HepG2 (cell line): ENCODE measurements around the gene LAMC3. TPM values are rescaled to one million over a fixed set of nuclear protein-coding genes. Genes with fewer than 3 reads are reported as not detected.

Experiments used
- HNRNPLL ChIP-seq: fragments of 200-400 bp; formaldehyde crosslinking; IDR thresholded peaks from 2 replicates; pipeline ENCODE4 v1.6.1; 2017; ENCODE audit warnings: mild to moderate bottlenecking, low read depth, low read length; ENCODE audit not compliant: poor library complexity, severe bottlenecking
- IKZF4 ChIP-seq: sonication (generic); formaldehyde crosslinking; IDR thresholded peaks from 2 replicates; pipeline ENCODE4 v1.5.1; 2020; ENCODE audit warnings: borderline replicate concordance, mild to moderate bottlenecking, low read depth, missing genetic modification reagents; ENCODE audit errors: not compliant biosample characterization
- MLX ChIP-seq: IDR thresholded peaks from 2 replicates; pipeline ENCODE4 v1.6.1; 2016
- MXI1 ChIP-seq: IDR thresholded peaks from 3 replicates; pipeline ENCODE4 v1.6.1; 2012; ENCODE audit warnings: low read depth, low read length, inconsistent platforms, borderline replicate concordance
- PAX8 ChIP-seq: sonication (generic); formaldehyde crosslinking; IDR thresholded peaks from 2 replicates; pipeline ENCODE4 v1.8.0; 2022; ENCODE audit warnings: mild to moderate bottlenecking, missing genetic modification reagents, borderline replicate concordance
- PHF5A ChIP-seq: IDR thresholded peaks from one replicate; pipeline ENCODE4 v1.6.1; 2018; ENCODE audit warnings: low read depth, missing genetic modification reagents; ENCODE audit not compliant: unreplicated experiment
- RBM22 ChIP-seq: fragments of 200-400 bp; formaldehyde crosslinking; optimal IDR thresholded peaks from 2 replicates; pipeline ENCODE3; 2017; ENCODE audit warnings: mild to moderate bottlenecking, low read length, moderate library complexity
- THAP7 ChIP-seq: sonication (generic); formaldehyde crosslinking; IDR thresholded peaks from 2 replicates; pipeline ENCODE4 v1.8.1; 2023; ENCODE audit warnings: mild to moderate bottlenecking, missing genetic modification reagents
- ZNF34 ChIP-seq: sonication (generic); formaldehyde crosslinking; IDR thresholded peaks from 2 replicates; pipeline ENCODE4 v1.4.0; 2020; ENCODE audit warnings: mild to moderate bottlenecking, missing genetic modification reagents, borderline replicate concordance
- ZNF652 ChIP-seq: IDR thresholded peaks from 2 replicates; pipeline ENCODE4 v1.6.1; 2016; ENCODE audit warnings: low read depth, borderline replicate concordance
- ZNF761 ChIP-seq: sonication (generic); formaldehyde crosslinking; conservative IDR thresholded peaks from 2 replicates; pipeline ENCODE4 v1.4.0; 2020; ENCODE audit warnings: mild to moderate bottlenecking, missing genetic modification reagents
- polyA plus RNA-seq, 8 experiments: library from polyadenylated mRNA; depleted of rRNA in 3 of 8; stranded (reverse) in 7 of 8; unstranded in 1 of 8; fragments of >200 nt; fragmentation: Illumina TruSeq in 4 of 8; extraction: Trizol in 4 of 8; gene quantifications; 2 replicates each; pipeline versions ENCODE4 v1.2.1 to v1.2.3, GENCODE V29; 2011 to 2016; ENCODE audit warnings: low read depth in 4 of 8, missing spikeins in 1 of 8, mixed read lengths in 1 of 8; ENCODE audit not compliant: insufficient read depth in 1 of 8
- total RNA-seq, 5 experiments: library from RNA; depleted of rRNA; stranded (reverse); fragments of >200 nt; fragmentation: Illumina TruSeq; extraction: Trizol; gene quantifications; 2 replicates each; pipeline ENCODE4 v1.2.3, GENCODE V29; 2016; ENCODE audit warnings: low read depth in 1 of 5
- TF ChIP-seq, protein P1 (sequence below): sonication (generic); formaldehyde crosslinking; IDR thresholded peaks from 2 replicates; pipeline ENCODE4 v1.5.1; 2020; ENCODE audit warnings: mild to moderate bottlenecking, missing genetic modification reagents, moderate library complexity
- TF ChIP-seq, protein P2 (sequence below): sonication (generic); formaldehyde crosslinking; IDR thresholded peaks from 2 replicates; pipeline ENCODE4 v1.5.1; 2020; ENCODE audit warnings: mild to moderate bottlenecking, missing genetic modification reagents, borderline replicate concordance
- TF ChIP-seq, protein P3 (sequence below): sonication (generic); formaldehyde crosslinking; IDR thresholded peaks from 2 replicates; pipeline ENCODE4 v1.4.0; 2020; ENCODE audit warnings: missing genetic modification reagents

Gene LAMC3
- total and polyA plus RNA-seq, 2 of the 13 experiments (the other 11 are each of a cell fraction or from before 2014, with no cell fraction given) = 0.07 to 0.57 TPM

- TF ChIP-seq, protein P1, sequence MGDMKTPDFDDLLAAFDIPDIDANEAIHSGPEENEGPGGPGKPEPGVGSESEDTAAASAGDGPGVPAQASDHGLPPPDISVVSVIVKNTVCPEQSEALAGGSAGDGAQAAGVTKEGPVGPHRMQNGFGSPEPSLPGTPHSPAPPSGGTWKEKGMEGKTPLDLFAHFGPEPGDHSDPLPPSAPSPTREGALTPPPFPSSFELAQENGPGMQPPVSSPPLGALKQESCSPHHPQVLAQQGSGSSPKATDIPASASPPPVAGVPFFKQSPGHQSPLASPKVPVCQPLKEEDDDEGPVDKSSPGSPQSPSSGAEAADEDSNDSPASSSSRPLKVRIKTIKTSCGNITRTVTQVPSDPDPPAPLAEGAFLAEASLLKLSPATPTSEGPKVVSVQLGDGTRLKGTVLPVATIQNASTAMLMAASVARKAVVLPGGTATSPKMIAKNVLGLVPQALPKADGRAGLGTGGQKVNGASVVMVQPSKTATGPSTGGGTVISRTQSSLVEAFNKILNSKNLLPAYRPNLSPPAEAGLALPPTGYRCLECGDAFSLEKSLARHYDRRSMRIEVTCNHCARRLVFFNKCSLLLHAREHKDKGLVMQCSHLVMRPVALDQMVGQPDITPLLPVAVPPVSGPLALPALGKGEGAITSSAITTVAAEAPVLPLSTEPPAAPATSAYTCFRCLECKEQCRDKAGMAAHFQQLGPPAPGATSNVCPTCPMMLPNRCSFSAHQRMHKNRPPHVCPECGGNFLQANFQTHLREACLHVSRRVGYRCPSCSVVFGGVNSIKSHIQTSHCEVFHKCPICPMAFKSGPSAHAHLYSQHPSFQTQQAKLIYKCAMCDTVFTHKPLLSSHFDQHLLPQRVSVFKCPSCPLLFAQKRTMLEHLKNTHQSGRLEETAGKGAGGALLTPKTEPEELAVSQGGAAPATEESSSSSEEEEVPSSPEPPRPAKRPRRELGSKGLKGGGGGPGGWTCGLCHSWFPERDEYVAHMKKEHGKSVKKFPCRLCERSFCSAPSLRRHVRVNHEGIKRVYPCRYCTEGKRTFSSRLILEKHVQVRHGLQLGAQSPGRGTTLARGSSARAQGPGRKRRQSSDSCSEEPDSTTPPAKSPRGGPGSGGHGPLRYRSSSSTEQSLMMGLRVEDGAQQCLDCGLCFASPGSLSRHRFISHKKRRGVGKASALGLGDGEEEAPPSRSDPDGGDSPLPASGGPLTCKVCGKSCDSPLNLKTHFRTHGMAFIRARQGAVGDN (CRISPR knock-in tag) = peak; percentile 91
- no peak for TF ChIP-seq PHF5A (CRISPR knock-in tag)
- no peak for TF ChIP-seq ZNF34
- no peak for TF ChIP-seq MLX
- TF ChIP-seq THAP7 (CRISPR knock-in tag) = peak; percentile 75; the same call in 1 of the 2 replicates
- TF ChIP-seq IKZF4 = no peak
- TF ChIP-seq, protein P2, sequence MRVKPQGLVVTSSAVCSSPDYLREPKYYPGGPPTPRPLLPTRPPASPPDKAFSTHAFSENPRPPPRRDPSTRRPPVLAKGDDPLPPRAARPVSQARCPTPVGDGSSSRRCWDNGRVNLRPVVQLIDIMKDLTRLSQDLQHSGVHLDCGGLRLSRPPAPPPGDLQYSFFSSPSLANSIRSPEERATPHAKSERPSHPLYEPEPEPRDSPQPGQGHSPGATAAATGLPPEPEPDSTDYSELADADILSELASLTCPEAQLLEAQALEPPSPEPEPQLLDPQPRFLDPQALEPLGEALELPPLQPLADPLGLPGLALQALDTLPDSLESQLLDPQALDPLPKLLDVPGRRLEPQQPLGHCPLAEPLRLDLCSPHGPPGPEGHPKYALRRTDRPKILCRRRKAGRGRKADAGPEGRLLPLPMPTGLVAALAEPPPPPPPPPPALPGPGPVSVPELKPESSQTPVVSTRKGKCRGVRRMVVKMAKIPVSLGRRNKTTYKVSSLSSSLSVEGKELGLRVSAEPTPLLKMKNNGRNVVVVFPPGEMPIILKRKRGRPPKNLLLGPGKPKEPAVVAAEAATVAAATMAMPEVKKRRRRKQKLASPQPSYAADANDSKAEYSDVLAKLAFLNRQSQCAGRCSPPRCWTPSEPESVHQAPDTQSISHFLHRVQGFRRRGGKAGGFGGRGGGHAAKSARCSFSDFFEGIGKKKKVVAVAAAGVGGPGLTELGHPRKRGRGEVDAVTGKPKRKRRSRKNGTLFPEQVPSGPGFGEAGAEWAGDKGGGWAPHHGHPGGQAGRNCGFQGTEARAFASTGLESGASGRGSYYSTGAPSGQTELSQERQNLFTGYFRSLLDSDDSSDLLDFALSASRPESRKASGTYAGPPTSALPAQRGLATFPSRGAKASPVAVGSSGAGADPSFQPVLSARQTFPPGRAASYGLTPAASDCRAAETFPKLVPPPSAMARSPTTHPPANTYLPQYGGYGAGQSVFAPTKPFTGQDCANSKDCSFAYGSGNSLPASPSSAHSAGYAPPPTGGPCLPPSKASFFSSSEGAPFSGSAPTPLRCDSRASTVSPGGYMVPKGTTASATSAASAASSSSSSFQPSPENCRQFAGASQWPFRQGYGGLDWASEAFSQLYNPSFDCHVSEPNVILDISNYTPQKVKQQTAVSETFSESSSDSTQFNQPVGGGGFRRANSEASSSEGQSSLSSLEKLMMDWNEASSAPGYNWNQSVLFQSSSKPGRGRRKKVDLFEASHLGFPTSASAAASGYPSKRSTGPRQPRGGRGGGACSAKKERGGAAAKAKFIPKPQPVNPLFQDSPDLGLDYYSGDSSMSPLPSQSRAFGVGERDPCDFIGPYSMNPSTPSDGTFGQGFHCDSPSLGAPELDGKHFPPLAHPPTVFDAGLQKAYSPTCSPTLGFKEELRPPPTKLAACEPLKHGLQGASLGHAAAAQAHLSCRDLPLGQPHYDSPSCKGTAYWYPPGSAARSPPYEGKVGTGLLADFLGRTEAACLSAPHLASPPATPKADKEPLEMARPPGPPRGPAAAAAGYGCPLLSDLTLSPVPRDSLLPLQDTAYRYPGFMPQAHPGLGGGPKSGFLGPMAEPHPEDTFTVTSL (CRISPR knock-in tag) = 0 out of 2 replicates have a peak, but pooled peaks have one; percentile 31
- TF ChIP-seq, protein P3, sequence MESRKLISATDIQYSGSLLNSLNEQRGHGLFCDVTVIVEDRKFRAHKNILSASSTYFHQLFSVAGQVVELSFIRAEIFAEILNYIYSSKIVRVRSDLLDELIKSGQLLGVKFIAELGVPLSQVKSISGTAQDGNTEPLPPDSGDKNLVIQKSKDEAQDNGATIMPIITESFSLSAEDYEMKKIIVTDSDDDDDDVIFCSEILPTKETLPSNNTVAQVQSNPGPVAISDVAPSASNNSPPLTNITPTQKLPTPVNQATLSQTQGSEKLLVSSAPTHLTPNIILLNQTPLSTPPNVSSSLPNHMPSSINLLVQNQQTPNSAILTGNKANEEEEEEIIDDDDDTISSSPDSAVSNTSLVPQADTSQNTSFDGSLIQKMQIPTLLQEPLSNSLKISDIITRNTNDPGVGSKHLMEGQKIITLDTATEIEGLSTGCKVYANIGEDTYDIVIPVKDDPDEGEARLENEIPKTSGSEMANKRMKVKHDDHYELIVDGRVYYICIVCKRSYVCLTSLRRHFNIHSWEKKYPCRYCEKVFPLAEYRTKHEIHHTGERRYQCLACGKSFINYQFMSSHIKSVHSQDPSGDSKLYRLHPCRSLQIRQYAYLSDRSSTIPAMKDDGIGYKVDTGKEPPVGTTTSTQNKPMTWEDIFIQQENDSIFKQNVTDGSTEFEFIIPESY (CRISPR knock-in tag) = no peak
- no peak for TF ChIP-seq HNRNPLL
- no peak for TF ChIP-seq MXI1
- TF ChIP-seq ZNF652 (CRISPR knock-in tag) = no peak
- no peak for TF ChIP-seq PAX8 (CRISPR knock-in tag)
- TF ChIP-seq RBM22 = no peak
- no peak for TF ChIP-seq ZNF761 (CRISPR knock-in tag)
Observed at GRCh38 chr9:131078427-131079366, 69.7 kb downstream of the LAMC3 start (continued).
